ENCODE results near the gene PGM3.

PGM3 gene

GRCh38 chr6:83119742-83120300, 73.2 kb downstream of the PGM3 start:
- no peak for TF ChIP-seq EZH2phosphoT487 (IDR thresholded peaks at IDR 0.05; ENCODE audit: borderline replicate concordance, low read length)
- TF ChIP-seq CTCF (IDR thresholded peaks at IDR 0.05; ENCODE audit: low read depth, low read length, poor library complexity, severe bottlenecking) = no peak
- no peaks in the 10 kb centered on the region for H3K9me2 ChIP-seq (replicated peaks; ENCODE audit: control insufficient read depth, low read length)

GRCh38 chr6:83117802-83118201, 75.3 kb downstream of the PGM3 start:
- H3K27ac ChIP-seq (ENCODE audit: low read depth, low read length) = no peak overlapping the region
- no peak overlapping the region for H3K4me3 ChIP-seq (ENCODE audit: low read length)
- H3K4me2 ChIP-seq (ENCODE audit: low read length) = no peak overlapping the region
- H3K9me3 ChIP-seq (ENCODE audit: control insufficient read depth, insufficient read depth, low read length) = no peaks in the 10 kb centered on the region
- TF ChIP-seq EZH2phosphoT487 (IDR thresholded peaks at IDR 0.05; ENCODE audit: borderline replicate concordance, low read length) = no peak
- no peak for TF ChIP-seq CTCF (IDR thresholded peaks at IDR 0.05; ENCODE audit: low read depth, low read length, poor library complexity, severe bottlenecking)
- peaks cover 30% of the 10 kb centered on the region for H3K36me3 ChIP-seq (ENCODE audit: control insufficient read depth, low read length)
- no peaks in the 10 kb centered on the region for H3K27me3 ChIP-seq (ENCODE audit: control insufficient read depth, low read length)
- H4K20me1 ChIP-seq (ENCODE audit: control insufficient read depth, insufficient read depth, low read depth, low read length) = no peaks in the 10 kb centered on the region
- no peaks in the 10 kb centered on the region for H3F3A ChIP-seq (ENCODE audit: control insufficient read depth, insufficient read depth)
- H3K4me1 ChIP-seq (ENCODE audit: control insufficient read depth, low read length) = no peaks in the 10 kb centered on the region
- H3K9me2 ChIP-seq (replicated peaks; ENCODE audit: control insufficient read depth, low read length) = no peaks in the 10 kb centered on the region
- H3K79me2 ChIP-seq (ENCODE audit: control insufficient read depth, low read length) = no peaks in the 10 kb centered on the region

More at GRCh38 chr6:83119742-83120300, 73.2 kb downstream of the PGM3 start:
- Histone ChIP-seq H4K20me1 (ENCODE audit: control insufficient read depth, insufficient read depth, low read depth, low read length) (no peaks in the 10 kb centered on the region), H3K79me2 (ENCODE audit: control insufficient read depth, low read length) (no peaks in the 10 kb centered on the region), H3K4me1 (ENCODE audit: control insufficient read depth, low read length) (no peaks in the 10 kb centered on the region), H3K27me3 (ENCODE audit: control insufficient read depth, low read length) (no peaks in the 10 kb centered on the region), H3F3A (ENCODE audit: control insufficient read depth, insufficient read depth) (no peaks in the 10 kb centered on the region), H3K4me3 (ENCODE audit: low read length) (no peak overlapping the region), H3K27ac (ENCODE audit: low read depth, low read length) (no peak overlapping the region), H3K4me2 (ENCODE audit: low read length) (no peak overlapping the region), H3K36me3 (ENCODE audit: control insufficient read depth, low read length) (peaks cover 48% of the 10 kb centered on the region), H3K9me3 (ENCODE audit: control insufficient read depth, insufficient read depth, low read length) (no peaks in the 10 kb centered on the region)

Measured in DOHH2 (cell line).